ENCODE results near the gene CAMK2G.
A peak's percentile ranks its signal among the peaks of the same experiment; 100 is the strongest.
"Not testable (repeated sequence)": the region's sequence is repeated elsewhere in the genome, so short reads cannot be mapped to it uniquely, and the experiment has no call there.

CAMK2G gene

GRCh38 chr10:73909540-73910115, 35.3 kb upstream of the CAMK2G start:
- no peaks in the 10 kb centered on the region for H3K9me3 Mint-ChIP-seq
- H3K4me1 Mint-ChIP-seq (ENCODE audit: low read depth), result peaks cover 42% of the 10 kb centered on the region
- peaks cover 11% of the 10 kb centered on the region for H3K27me3 Mint-ChIP-seq (ENCODE audit: low read depth)

GRCh38 chr10:73908853-73909539, 34.6 kb upstream of the CAMK2G start:
- H3K27me3 Mint-ChIP-seq (ENCODE audit: low read depth), result peaks cover 11% of the 10 kb centered on the region
- H3K36me3 Mint-ChIP-seq (ENCODE audit: low read depth), result peaks cover 19% of the 10 kb centered on the region
- peak overlapping the region; percentile 90 for H3K27ac Mint-ChIP-seq
- H3K4me3 Mint-ChIP-seq, result peak overlapping the region; percentile 82
- H3K4me1 Mint-ChIP-seq (ENCODE audit: low read depth), result peaks cover 42% of the 10 kb centered on the region
- H3K9me3 Mint-ChIP-seq, result no peaks in the 10 kb centered on the region
- peak; percentile 75 for DNase-seq (ENCODE audit: low spot score)

More at GRCh38 chr10:73909540-73910115, 35.3 kb upstream of the CAMK2G start:
- peaks cover 20% of the 10 kb centered on the region for H3K36me3 Mint-ChIP-seq (ENCODE audit: low read depth)
- DNase-seq (ENCODE audit: low spot score), result no peak
- H3K4me3 Mint-ChIP-seq, result peak overlapping the region; percentile 82
- peak overlapping the region; percentile 90 for H3K27ac Mint-ChIP-seq

GRCh38 chr10:73907841-73908517, 33.6 kb upstream of the CAMK2G start:
- Mint-ChIP-seq H3K27ac (peak overlapping the region; percentile 90), H3K4me3 (peak overlapping the region; percentile 82), H3K27me3 (ENCODE audit: low read depth) (peaks cover 9% of the 10 kb centered on the region), H3K4me1 (ENCODE audit: low read depth) (peaks cover 42% of the 10 kb centered on the region), H3K9me3 (no peaks in the 10 kb centered on the region), H3K36me3 (ENCODE audit: low read depth) (peaks cover 11% of the 10 kb centered on the region)
- no peak for DNase-seq (ENCODE audit: low spot score)

GRCh38 chr10:73906524-73907447, 32.4 kb upstream of the CAMK2G start:
- Mint-ChIP-seq H3K27me3 (ENCODE audit: low read depth) (peaks cover 10% of the 10 kb centered on the region), H3K4me3 (no peak overlapping the region), H3K4me1 (ENCODE audit: low read depth) (peaks cover 44% of the 10 kb centered on the region), H3K27ac (no peak overlapping the region), H3K36me3 (ENCODE audit: low read depth) (peaks cover 5% of the 10 kb centered on the region), H3K9me3 (no peaks in the 10 kb centered on the region)
- DNase-seq (ENCODE audit: low spot score), result no peak

- Mint-ChIP-seq H3K27ac (no peak overlapping the region), H3K36me3 (ENCODE audit: low read depth) (no peaks in the 10 kb centered on the region), H3K27me3 (ENCODE audit: low read depth) (peaks cover 10% of the 10 kb centered on the region), H3K4me1 (ENCODE audit: low read depth) (peaks cover 37% of the 10 kb centered on the region), H3K4me3 (no peak overlapping the region), H3K9me3 (no peaks in the 10 kb centered on the region)
- DNase-seq (ENCODE audit: low spot score), result no peak
Observed at GRCh38 chr10:73905256-73906020, 31.1 kb upstream of the CAMK2G start.

GRCh38 chr10:73902351-73902750, 28.0 kb upstream of the CAMK2G start:
- H3K27ac Mint-ChIP-seq, result no peak overlapping the region
- no peak for DNase-seq (ENCODE audit: low spot score)
- H3K36me3 Mint-ChIP-seq (ENCODE audit: low read depth), result no peaks in the 10 kb centered on the region
- no peak overlapping the region for H3K4me3 Mint-ChIP-seq
- H3K27me3 Mint-ChIP-seq (ENCODE audit: low read depth), result peaks cover 12% of the 10 kb centered on the region
- peaks cover 11% of the 10 kb centered on the region for H3K4me1 Mint-ChIP-seq (ENCODE audit: low read depth)
- H3K9me3 Mint-ChIP-seq, result no peaks in the 10 kb centered on the region

GRCh38 chr10:73901261-73901660, 26.9 kb upstream of the CAMK2G start:
- Mint-ChIP-seq H3K9me3 (no peaks in the 10 kb centered on the region), H3K27me3 (ENCODE audit: low read depth) (peaks cover 12% of the 10 kb centered on the region), H3K27ac (no peak overlapping the region), H3K36me3 (ENCODE audit: low read depth) (no peaks in the 10 kb centered on the region), H3K4me3 (no peak overlapping the region), H3K4me1 (ENCODE audit: low read depth) (peaks cover 8% of the 10 kb centered on the region)
- no peak for DNase-seq (ENCODE audit: low spot score)

GRCh38 chr10:73900064-73900463, 25.7 kb upstream of the CAMK2G start:
- no peak overlapping the region for H3K27ac Mint-ChIP-seq
- peaks cover 5% of the 10 kb centered on the region for H3K4me1 Mint-ChIP-seq (ENCODE audit: low read depth)
- no peaks in the 10 kb centered on the region for H3K36me3 Mint-ChIP-seq (ENCODE audit: low read depth)
- DNase-seq (ENCODE audit: low spot score), result no peak
- no peaks in the 10 kb centered on the region for H3K9me3 Mint-ChIP-seq
- peaks cover 9% of the 10 kb centered on the region for H3K27me3 Mint-ChIP-seq (ENCODE audit: low read depth)
- no peak overlapping the region for H3K4me3 Mint-ChIP-seq

- H3K4me3 Mint-ChIP-seq, result no peak overlapping the region
- H3K4me1 Mint-ChIP-seq (ENCODE audit: low read depth), result peaks cover 9% of the 10 kb centered on the region
- peaks cover 9% of the 10 kb centered on the region for H3K27me3 Mint-ChIP-seq (ENCODE audit: low read depth)
- H3K9me3 Mint-ChIP-seq, result no peaks in the 10 kb centered on the region
- H3K36me3 Mint-ChIP-seq (ENCODE audit: low read depth), result no peaks in the 10 kb centered on the region
- no peak overlapping the region for H3K27ac Mint-ChIP-seq
- no peak for DNase-seq (ENCODE audit: low spot score)
Observed at GRCh38 chr10:73899423-73899822, 25.1 kb upstream of the CAMK2G start.

GRCh38 chr10:73898730-73899410, 24.5 kb upstream of the CAMK2G start:
- H3K27ac Mint-ChIP-seq, result no peak overlapping the region
- H3K27me3 Mint-ChIP-seq (ENCODE audit: low read depth), result peaks cover 9% of the 10 kb centered on the region
- H3K36me3 Mint-ChIP-seq (ENCODE audit: low read depth), result no peaks in the 10 kb centered on the region
- H3K4me1 Mint-ChIP-seq (ENCODE audit: low read depth), result peaks cover 9% of the 10 kb centered on the region
- H3K9me3 Mint-ChIP-seq, result no peaks in the 10 kb centered on the region
- H3K4me3 Mint-ChIP-seq, result no peak overlapping the region
- DNase-seq (ENCODE audit: low spot score), result no peak

- Mint-ChIP-seq H3K36me3 (ENCODE audit: low read depth) (no peaks in the 10 kb centered on the region), H3K9me3 (no peaks in the 10 kb centered on the region), H3K27me3 (ENCODE audit: low read depth) (peaks cover 9% of the 10 kb centered on the region), H3K4me3 (no peak overlapping the region), H3K4me1 (ENCODE audit: low read depth) (peaks cover 9% of the 10 kb centered on the region), H3K27ac (no peak overlapping the region)
- DNase-seq (ENCODE audit: low spot score), result no peak
Observed at GRCh38 chr10:73897693-73898092, 23.3 kb upstream of the CAMK2G start.

- H3K9me3 Mint-ChIP-seq; H3K27ac Mint-ChIP-seq; H3K4me1 Mint-ChIP-seq (ENCODE audit: low read depth); H3K36me3 Mint-ChIP-seq (ENCODE audit: low read depth); DNase-seq (ENCODE audit: low spot score); H3K4me3 Mint-ChIP-seq; H3K27me3 Mint-ChIP-seq (ENCODE audit: low read depth): not testable (repeated sequence)
Observed at GRCh38 chr10:73895381-73895780, 21.0 kb upstream of the CAMK2G start.

Measured in T-helper 2 cell treated with Interferon-gamma antibody and Interleukin-4, amounts not matched to agents 5 μg/mL and 100 μg/mL, for 36 hours (primary cell).